Measurements from ENCODE around the gene LPAR1. TPM values are rescaled to one million over a fixed set of nuclear protein-coding genes. Genes with fewer than 3 reads are reported as not detected.

Gene LPAR1
- polyA plus RNA-seq, 3 donors = 15.1 to 18.1 (median 17.5) TPM

DNA sequence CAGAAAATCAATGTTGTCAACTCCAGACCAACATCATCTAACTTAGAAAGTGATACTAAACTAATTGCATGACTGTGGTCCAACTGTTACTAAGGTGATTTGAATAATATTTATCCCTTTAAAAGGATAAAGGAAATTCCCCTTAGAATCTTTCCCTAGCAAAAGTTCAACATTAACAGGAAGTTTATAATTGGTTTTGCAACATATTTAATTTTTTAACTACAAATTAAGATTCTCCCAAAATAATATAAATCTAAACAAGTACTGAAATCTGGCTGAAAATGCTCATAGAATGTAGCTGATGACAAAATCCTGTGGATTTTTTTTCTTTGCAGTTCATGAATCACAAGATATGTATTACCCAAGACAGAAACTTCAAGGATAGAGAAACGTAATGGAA is 151.4 kb downstream of the LPAR1 start:
- H3K36me3 Mint-ChIP-seq = peaks cover 3 to 12% of the 10 kb centered on the region in 2 donors
- intact Hi-C loops (cut with micrococcal nuclease) = no loop called here
- WGBS (ENCODE audit: insufficient coverage) = no CpG with 5 or more reads among the region's 1 CpG

DNA sequence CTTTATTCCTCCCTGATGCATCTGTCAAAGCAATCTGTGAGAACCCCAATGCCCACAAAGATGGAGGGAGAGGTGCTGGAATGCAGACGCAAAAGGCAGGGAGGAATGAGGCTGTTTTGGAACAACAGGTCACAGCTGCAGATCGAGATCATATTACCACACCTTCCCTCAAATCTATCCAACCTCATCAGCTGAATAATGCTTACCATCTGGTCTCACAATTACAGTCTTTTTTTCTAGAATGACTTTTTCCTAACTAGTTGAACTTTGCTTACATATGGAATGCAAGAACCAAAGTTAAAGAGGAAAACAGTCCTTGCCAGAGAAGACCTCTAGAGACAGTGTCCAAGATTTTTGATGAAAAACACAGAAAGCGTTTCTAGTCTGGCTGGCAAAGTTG is 158.1 kb downstream of the LPAR1 start:
- peaks cover 9 to 12% (median 9%) of the 10 kb centered on the region in 3 donors for H3K27me3 Mint-ChIP-seq (ENCODE audit: low read depth in 3 of 3)
- Histone ChIP-seq H3K9me3 (replicated peaks in 1 of 2; ENCODE audit: control insufficient read depth in 1 of 2, insufficient read depth in 1 of 2, low read length in 2 of 2) (no peaks in the 10 kb centered on the region), H2AFZ (ENCODE audit: insufficient read depth, low read depth, low read length, poor library complexity, severe bottlenecking) (no peak overlapping the region), H3K36me3 (replicated peaks in 1 of 2; ENCODE audit: control insufficient read depth in 1 of 2, insufficient read depth in 2 of 2, low read length in 2 of 2) (no peaks in the 10 kb centered on the region), H3K27me3 (ENCODE audit: control insufficient read depth in 2 of 2, insufficient read depth in 2 of 2, low read length in 2 of 2) (peaks cover 0 to 13% of the 10 kb centered on the region in 2 donors), H3K4me1 (ENCODE audit: control insufficient read depth in 1 of 2, insufficient read depth in 2 of 2, low read length in 2 of 2) (peaks cover 11 to 12% of the 10 kb centered on the region in 2 donors), H3K79me2 (ENCODE audit: insufficient read depth, low read length) (no peaks in the 10 kb centered on the region), H3K4me2 (replicated peaks; ENCODE audit: extremely low read depth, low read length, poor library complexity, severe bottlenecking) (no peak overlapping the region), H3K9ac (ENCODE audit: insufficient read depth, low read length, poor library complexity, severe bottlenecking) (no peak overlapping the region), H4K20me1 (ENCODE audit: insufficient read depth, low read length) (peaks cover 98% of the 10 kb centered on the region), H3K27ac (ENCODE audit: low read depth in 1 of 2, low read length in 2 of 2) (no peak overlapping the region), H3K4me3 (replicated peaks in 1 of 3; ENCODE audit: low read depth in 2 of 3, low read length in 3 of 3) (no peak overlapping the region)
- 100% methylated on average over 1 of the region's 3 CpGs for WGBS (ENCODE audit: insufficient coverage)
- no peak overlapping the region for H3K4me3 Mint-ChIP-seq
- no peak for DNase-seq
- H3K4me1 Mint-ChIP-seq = peaks cover 20% of the 10 kb centered on the region
- TF ChIP-seq, protein P1, sequence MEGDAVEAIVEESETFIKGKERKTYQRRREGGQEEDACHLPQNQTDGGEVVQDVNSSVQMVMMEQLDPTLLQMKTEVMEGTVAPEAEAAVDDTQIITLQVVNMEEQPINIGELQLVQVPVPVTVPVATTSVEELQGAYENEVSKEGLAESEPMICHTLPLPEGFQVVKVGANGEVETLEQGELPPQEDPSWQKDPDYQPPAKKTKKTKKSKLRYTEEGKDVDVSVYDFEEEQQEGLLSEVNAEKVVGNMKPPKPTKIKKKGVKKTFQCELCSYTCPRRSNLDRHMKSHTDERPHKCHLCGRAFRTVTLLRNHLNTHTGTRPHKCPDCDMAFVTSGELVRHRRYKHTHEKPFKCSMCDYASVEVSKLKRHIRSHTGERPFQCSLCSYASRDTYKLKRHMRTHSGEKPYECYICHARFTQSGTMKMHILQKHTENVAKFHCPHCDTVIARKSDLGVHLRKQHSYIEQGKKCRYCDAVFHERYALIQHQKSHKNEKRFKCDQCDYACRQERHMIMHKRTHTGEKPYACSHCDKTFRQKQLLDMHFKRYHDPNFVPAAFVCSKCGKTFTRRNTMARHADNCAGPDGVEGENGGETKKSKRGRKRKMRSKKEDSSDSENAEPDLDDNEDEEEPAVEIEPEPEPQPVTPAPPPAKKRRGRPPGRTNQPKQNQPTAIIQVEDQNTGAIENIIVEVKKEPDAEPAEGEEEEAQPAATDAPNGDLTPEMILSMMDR (IDR thresholded peaks at IDR 0.05) = no peak
- intact Hi-C loops (cut with micrococcal nuclease) = no loop called here
- peaks cover 19 to 22% of the 10 kb centered on the region in 2 donors for H3K36me3 Mint-ChIP-seq
- H3K9me3 Mint-ChIP-seq = peaks cover 0 to 3% (median 0%) of the 10 kb centered on the region in 7 donors
- peak overlapping the region in 1 of 7 donors; percentile 11 for H3K27ac Mint-ChIP-seq

More for the DNA sequence above, 151.4 kb downstream of the LPAR1 start:
- no peak overlapping the region for H3K9ac ChIP-seq (ENCODE audit: insufficient read depth, low read length, poor library complexity, severe bottlenecking)
- TF ChIP-seq, protein P1 (IDR thresholded peaks at IDR 0.05) = no peak
- H3K4me1 ChIP-seq (ENCODE audit: control insufficient read depth in 1 of 2, insufficient read depth in 2 of 2, low read length in 2 of 2) = peaks cover 1 to 3% of the 10 kb centered on the region in 2 donors
- H3K27me3 ChIP-seq (ENCODE audit: control insufficient read depth in 2 of 2, insufficient read depth in 2 of 2, low read length in 2 of 2) = no peaks in the 10 kb centered on the region
- H3K36me3 ChIP-seq (replicated peaks in 1 of 2; ENCODE audit: control insufficient read depth in 1 of 2, insufficient read depth in 2 of 2, low read length in 2 of 2) = no peaks in the 10 kb centered on the region
- no peak overlapping the region for H3K27ac Mint-ChIP-seq
- H3K27ac ChIP-seq (ENCODE audit: low read depth in 1 of 2, low read length in 2 of 2) = no peak overlapping the region
- peaks cover 0 to 3% (median 0%) of the 10 kb centered on the region in 3 donors for H3K27me3 Mint-ChIP-seq (ENCODE audit: low read depth in 3 of 3)
- no peaks in the 10 kb centered on the region for H3K9me3 Mint-ChIP-seq
- H3K4me3 Mint-ChIP-seq = no peak overlapping the region
- peaks cover 10% of the 10 kb centered on the region for H3K4me1 Mint-ChIP-seq
- no peak overlapping the region for H3K4me3 ChIP-seq (replicated peaks in 1 of 3; ENCODE audit: low read depth in 2 of 3, low read length in 3 of 3)
- no peak overlapping the region for H2AFZ ChIP-seq (ENCODE audit: insufficient read depth, low read depth, low read length, poor library complexity, severe bottlenecking)
- H3K9me3 ChIP-seq (replicated peaks in 1 of 2; ENCODE audit: control insufficient read depth in 1 of 2, insufficient read depth in 1 of 2, low read length in 2 of 2) = no peaks in the 10 kb centered on the region
- H3K4me2 ChIP-seq (replicated peaks; ENCODE audit: extremely low read depth, low read length, poor library complexity, severe bottlenecking) = no peak overlapping the region
- DNase-seq = peak in 1 of 3 donors; percentile 3
- peaks cover 83% of the 10 kb centered on the region for H4K20me1 ChIP-seq (ENCODE audit: insufficient read depth, low read length)
- no peaks in the 10 kb centered on the region for H3K79me2 ChIP-seq (ENCODE audit: insufficient read depth, low read length)
